Mesenchymal stem cell (in vitro differentiated cells and primary cell): ENCODE data around the gene KBTBD4.

ENCODE experiments used
- DNase-seq: peaks from one replicate; pipeline ENCODE4 v3.0.0-alpha.2; 2013
- H2AFZ ChIP-seq: one replicate; pipeline ENCODE4 v1.6.1; 2013; ENCODE audit warnings: low read depth, mild to moderate bottlenecking, control low read depth, inconsistent platforms, low read length, moderate library complexity
- H2AK5ac ChIP-seq: 2 replicates; pipeline ENCODE4 v1.6.1; 2013; ENCODE audit warnings: low read length, moderate library complexity, mild to moderate bottlenecking, inconsistent platforms; ENCODE audit not compliant: severe bottlenecking
- H2BK120ac ChIP-seq: one replicate; pipeline ENCODE4 v1.6.1; 2013; ENCODE audit warnings: low read depth, mild to moderate bottlenecking, inconsistent platforms, low read length, moderate library complexity
- H2BK12ac ChIP-seq, 2 experiments: one replicate each; pipeline ENCODE4 v1.6.1; 2013; ENCODE audit warnings: inconsistent platforms in 2 of 2, low read length in 2 of 2, mild to moderate bottlenecking in 2 of 2, moderate library complexity in 2 of 2, control low read depth in 1 of 2
- H2BK15ac ChIP-seq: one replicate; pipeline ENCODE4 v1.6.1; 2013; ENCODE audit warnings: mild to moderate bottlenecking, low read depth, inconsistent platforms; ENCODE audit not compliant: poor library complexity, severe bottlenecking
- H2BK5ac ChIP-seq: 2 replicates; pipeline ENCODE4 v1.6.1; 2013; ENCODE audit warnings: low read depth, mild to moderate bottlenecking, low read length, control low read depth, inconsistent platforms; ENCODE audit not compliant: poor library complexity, severe bottlenecking
- H3K14ac ChIP-seq, 2 experiments: one replicate each; pipeline ENCODE4 v1.6.1; 2013; ENCODE audit warnings: inconsistent platforms in 2 of 2, low read length in 2 of 2, control low read depth in 1 of 2, mild to moderate bottlenecking in 1 of 2, moderate library complexity in 1 of 2
- H3K18ac ChIP-seq, 2 experiments: one replicate each; pipeline ENCODE4 v1.6.1; 2013; ENCODE audit warnings: inconsistent platforms in 2 of 2, low read length in 2 of 2, control low read depth in 1 of 2, low read depth in 1 of 2, mild to moderate bottlenecking in 1 of 2
- H3K23ac ChIP-seq, 2 experiments: one replicate each; pipeline ENCODE4 v1.6.1; 2013; ENCODE audit warnings: inconsistent platforms in 2 of 2, low read length in 2 of 2, mild to moderate bottlenecking in 2 of 2, moderate library complexity in 2 of 2, control low read depth in 1 of 2
- H3K27ac ChIP-seq: 2 replicates; pipeline ENCODE4 v1.5.1; 2013; ENCODE audit warnings: mild to moderate bottlenecking, moderate library complexity, low read length, control low read depth, inconsistent platforms; ENCODE audit not compliant: poor library complexity, severe bottlenecking
- H3K27me3 ChIP-seq, 2 experiments: 2 replicates each; pipeline versions ENCODE4 v1.6.1 to v1.7.0; 2013; ENCODE audit warnings: low read length in 2 of 2, mild to moderate bottlenecking in 2 of 2, moderate library complexity in 2 of 2, control low read depth in 1 of 2, inconsistent platforms in 1 of 2; ENCODE audit not compliant: control insufficient read depth in 1 of 2, insufficient read depth in 1 of 2
- H3K36me3 ChIP-seq, 2 experiments: 2 replicates each; pipeline versions ENCODE4 v1.6.1 to v1.7.0; 2013; ENCODE audit warnings: low read length in 2 of 2, control low read depth in 1 of 2, inconsistent platforms in 1 of 2, low read depth in 1 of 2, mild to moderate bottlenecking in 1 of 2; ENCODE audit not compliant: insufficient read depth in 2 of 2, control insufficient read depth in 1 of 2
- H3K4ac ChIP-seq, 2 experiments: one replicate each; pipeline ENCODE4 v1.6.1; 2013; ENCODE audit warnings: inconsistent platforms in 2 of 2, low read length in 2 of 2, mild to moderate bottlenecking in 2 of 2, moderate library complexity in 2 of 2, control low read depth in 1 of 2, low read depth in 1 of 2
- H3K4me1 ChIP-seq: 2 replicates; pipeline ENCODE4 v1.6.1; 2013; ENCODE audit warnings: low read depth, low read length, control low read depth; ENCODE audit not compliant: control insufficient read depth, insufficient read depth
- H3K4me2 ChIP-seq: 2 replicates; pipeline ENCODE4 v1.6.1; 2013; ENCODE audit warnings: low read length, mild to moderate bottlenecking, inconsistent platforms; ENCODE audit not compliant: poor library complexity, severe bottlenecking
- H3K4me3 ChIP-seq, 2 experiments: 2 replicates each; pipeline versions ENCODE4 v1.5.1 to v1.7.0; 2013; ENCODE audit warnings: low read length in 2 of 2, mild to moderate bottlenecking in 2 of 2, control low read depth in 1 of 2, low read depth in 1 of 2; ENCODE audit not compliant: insufficient read depth in 1 of 2
- H3K79me1 ChIP-seq: replicated peaks from 2 replicates; pipeline ENCODE4 v1.6.1; 2013; ENCODE audit warnings: mild to moderate bottlenecking, control low read depth, low read length, inconsistent platforms; ENCODE audit not compliant: poor library complexity, severe bottlenecking
- H3K9ac ChIP-seq: 2 replicates; pipeline ENCODE4 v1.7.0; 2013; ENCODE audit warnings: mild to moderate bottlenecking, low read length, moderate library complexity
- H3K9me3 ChIP-seq: 2 replicates; pipeline ENCODE4 v1.7.0; 2013; ENCODE audit warnings: mild to moderate bottlenecking, low read length; ENCODE audit not compliant: control insufficient read depth
- H4K8ac ChIP-seq: one replicate; pipeline ENCODE4 v1.6.1; 2013; ENCODE audit warnings: inconsistent platforms, mild to moderate bottlenecking, low read length, moderate library complexity
- H4K91ac ChIP-seq: one replicate; pipeline ENCODE4 v1.6.1; 2013; ENCODE audit warnings: mild to moderate bottlenecking, low read length, inconsistent platforms
- WGBS: methylation state at CpG from one replicate; pipeline ENCODE4 v1.1.7; 2013; ENCODE audit warnings: mixed read lengths; 5-methylcytosine and 5-hydroxymethylcytosine counted together

Gene KBTBD4

GRCh38 chr11:47552566-47553405 lies 26.0 kb downstream of the KBTBD4 start, which contains the start of gene CELF1:
Gene CELF1, minus strand, starts transcription at chr11:47553132. Its CDS starts 53,609 bp downstream, at chr11:47499523.
- Histone ChIP-seq H3K4me2 (peak within 1 kb of the TSS; percentile 86), H4K8ac (peak within 1 kb of the TSS; percentile 98), H2BK120ac (peak within 1 kb of the TSS; percentile 98), H3K27me3 (no peaks in the 10 kb centered on the region), H2BK12ac (peak within 1 kb of the TSS in 1 of 2 experiments; percentile 79), H3K27ac (peak within 1 kb of the TSS; percentile 77), H3K9ac (peak within 1 kb of the TSS; percentile 99), H3K36me3 (peaks cover 4 to 6% of the 10 kb centered on the region in 2 experiments), H2BK15ac (peak within 1 kb of the TSS; percentile 95), H3K4me1 (peaks cover 7% of the 10 kb centered on the region), H2AK5ac (no peak within 1 kb of the TSS), H3K14ac (peak within 1 kb of the TSS in 1 of 2 experiments; percentile 96), H3K18ac (peak within 1 kb of the TSS; percentile 97 to 100), H3K23ac (peak within 1 kb of the TSS in 1 of 2 experiments; percentile 98), H3K4me3 (peak within 1 kb of the TSS; percentile 97 to 99), H2AFZ (peak within 1 kb of the TSS; percentile 8), H3K79me1 (peaks cover 2% of the 10 kb centered on the region), H3K4ac (peak within 1 kb of the TSS; percentile 91 to 95), H4K91ac (peak within 1 kb of the TSS; percentile 97), H3K9me3 (no peaks in the 10 kb centered on the region), H2BK5ac (peak within 1 kb of the TSS; percentile 45)
- peak; percentile 90 for DNase-seq
- WGBS = 1% methylated on average over 74 of the region's 89 CpGs

DNA sequence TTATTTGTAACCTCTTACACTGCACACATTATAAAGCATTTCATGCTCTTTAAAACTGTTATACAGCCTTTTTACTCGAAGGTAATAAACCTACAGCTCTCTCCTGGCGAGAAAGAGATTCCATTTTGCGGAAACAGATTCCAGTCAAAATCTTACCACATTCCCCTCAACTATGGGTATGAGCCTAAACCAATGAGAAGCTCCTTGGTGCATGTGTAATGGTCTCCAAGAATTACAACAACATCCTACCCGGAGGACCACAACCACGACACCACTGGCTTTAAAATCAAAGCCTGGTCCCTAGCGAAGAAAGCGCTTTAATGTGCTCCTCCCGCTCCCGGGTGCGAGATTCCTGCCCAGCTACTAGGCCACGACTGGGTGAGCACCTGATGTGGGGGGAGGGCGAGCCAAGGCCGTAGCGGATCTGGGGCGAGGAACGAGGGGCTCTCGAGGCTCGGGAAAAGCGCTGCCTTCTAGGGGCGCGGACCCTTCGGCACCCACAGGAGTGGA lies 26.7 kb downstream of the KBTBD4 start:
- H3K27me3 ChIP-seq = no peaks in the 10 kb centered on the region
- peak overlapping the region in 1 of 2 experiments; percentile 54 for H3K23ac ChIP-seq
- H4K91ac ChIP-seq = peak overlapping the region; percentile 29
- peak overlapping the region; percentile 77 for H3K27ac ChIP-seq
- 2% methylated on average over 22 of the region's 22 CpGs for WGBS
- H2BK120ac ChIP-seq = no peak overlapping the region
- peak overlapping the region; percentile 97 to 99 for H3K4me3 ChIP-seq
- DNase-seq = peak; percentile 75
- peak overlapping the region in 1 of 2 experiments; percentile 7 for H2BK12ac ChIP-seq
- peak overlapping the region; percentile 63 for H3K4me2 ChIP-seq
- no peak overlapping the region for H2BK15ac ChIP-seq
- H3K79me1 ChIP-seq = no peaks in the 10 kb centered on the region
- H4K8ac ChIP-seq = peak overlapping the region; percentile 16
- H2AFZ ChIP-seq = peak overlapping the region; percentile 8
- peaks cover 6 to 7% of the 10 kb centered on the region in 2 experiments for H3K36me3 ChIP-seq
- H3K9ac ChIP-seq = peak overlapping the region; percentile 99
- peak overlapping the region; percentile 97 to 100 for H3K18ac ChIP-seq
- H2BK5ac ChIP-seq = no peak overlapping the region
- peak overlapping the region in 1 of 2 experiments; percentile 82 for H3K14ac ChIP-seq
- no peaks in the 10 kb centered on the region for H3K9me3 ChIP-seq
- H3K4me1 ChIP-seq = peaks cover 7% of the 10 kb centered on the region
- H3K4ac ChIP-seq = peak overlapping the region; percentile 88 to 95
- H2AK5ac ChIP-seq = no peak overlapping the region

- no peak overlapping the region for H4K8ac ChIP-seq
Measured at GRCh38 chr11:47551086-47551485, 27.7 kb downstream of the KBTBD4 start.

More at GRCh38 chr11:47551086-47551485, 27.7 kb downstream of the KBTBD4 start:
- H3K27ac ChIP-seq = no peak overlapping the region
- H3K23ac ChIP-seq = no peak overlapping the region
- H3K18ac ChIP-seq = no peak overlapping the region
- H3K9me3 ChIP-seq = no peaks in the 10 kb centered on the region
- H3K27me3 ChIP-seq = no peaks in the 10 kb centered on the region
- H2BK15ac ChIP-seq = no peak overlapping the region
- H3K4ac ChIP-seq = no peak overlapping the region
- peak overlapping the region; percentile 23 for H3K4me2 ChIP-seq
- H2AFZ ChIP-seq = no peak overlapping the region
- peak; percentile 66 for DNase-seq
- no peak overlapping the region for H4K91ac ChIP-seq
- H3K4me1 ChIP-seq = peaks cover 7% of the 10 kb centered on the region
- peak overlapping the region in 1 of 2 experiments; percentile 97 for H3K4me3 ChIP-seq
- H3K14ac ChIP-seq = no peak overlapping the region
- H2AK5ac ChIP-seq = no peak overlapping the region
- H3K9ac ChIP-seq = peak overlapping the region; percentile 99
- H2BK12ac ChIP-seq = no peak overlapping the region
- no peak overlapping the region for H2BK5ac ChIP-seq
- peaks cover 6 to 7% of the 10 kb centered on the region in 2 experiments for H3K36me3 ChIP-seq
- H2BK120ac ChIP-seq = no peak overlapping the region
- H3K79me1 ChIP-seq = no peaks in the 10 kb centered on the region
